ENCODE results near the gene TRMU. TPM values are rescaled to one million over a fixed set of nuclear protein-coding genes. Genes with fewer than 3 reads are reported as not detected.

The TRMU gene
- total RNA-seq, 1 donor from 2014 or later, result 43.5 TPM

DNA sequence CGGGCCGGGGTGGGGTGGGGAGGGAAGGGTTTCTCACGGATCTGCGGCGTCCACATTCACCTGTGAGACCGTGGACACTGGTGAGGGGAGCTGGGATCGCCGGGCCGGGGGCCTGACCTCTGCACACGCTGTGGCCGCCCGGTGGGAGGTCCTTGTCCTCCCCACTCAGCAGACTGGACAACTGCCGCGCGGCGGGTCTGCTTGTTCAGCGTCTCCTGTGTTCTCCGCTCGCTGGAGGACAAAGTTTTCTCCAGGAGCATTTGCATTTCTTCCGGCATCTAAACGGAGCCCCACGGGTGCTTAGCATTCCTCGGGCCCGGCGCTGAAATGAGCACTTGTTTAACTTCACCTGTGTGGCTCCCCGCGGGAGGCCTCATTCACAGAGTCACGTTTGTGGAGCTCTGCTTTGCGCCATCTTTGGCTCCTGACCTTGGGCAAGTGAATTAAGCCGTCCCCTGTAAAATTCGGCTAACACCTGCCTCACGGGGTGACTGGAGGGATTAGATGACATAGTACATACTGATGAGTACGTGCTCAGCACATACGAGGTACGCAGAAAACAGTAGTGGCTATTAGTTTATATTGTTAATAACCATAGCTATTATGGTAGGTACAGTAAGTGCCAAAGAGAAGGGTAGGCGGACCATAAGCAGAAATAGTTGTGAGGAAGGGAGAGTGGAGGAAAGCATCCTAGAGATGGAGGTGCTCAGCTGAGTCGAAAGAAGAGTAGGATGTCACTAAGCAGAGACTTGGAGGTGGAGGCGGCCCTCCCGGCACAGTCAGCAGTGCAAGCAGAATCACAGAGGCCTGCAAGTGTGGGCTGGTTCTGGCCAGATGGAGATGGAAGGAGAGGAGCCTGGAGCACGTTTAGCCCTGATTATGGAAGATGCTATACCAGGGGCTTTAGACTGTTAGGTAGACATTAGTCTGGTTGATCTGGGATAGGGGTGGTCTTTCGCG is 885 bp downstream of the TRMU start:
- no peak for DNase-seq (ENCODE audit: low spot score)

DNA sequence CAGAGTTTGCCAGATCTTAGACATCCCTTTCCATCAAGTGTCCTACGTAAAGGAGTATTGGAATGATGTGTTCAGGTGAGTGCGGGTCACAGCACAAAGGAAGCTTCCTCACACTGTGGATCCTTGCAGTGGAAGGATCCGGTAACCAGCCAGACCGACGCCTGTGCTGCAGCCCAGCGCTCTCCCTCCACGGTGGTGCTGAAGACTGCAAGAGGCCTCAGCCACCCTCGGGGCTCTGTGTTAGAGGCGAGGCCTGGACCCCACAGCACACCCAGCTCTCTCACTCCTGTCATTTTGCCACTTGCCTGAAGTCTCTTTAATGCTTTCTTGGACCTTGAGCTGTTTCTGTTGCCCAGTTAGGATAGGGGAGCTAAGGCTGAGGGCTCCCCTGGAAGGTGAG is 2.4 kb downstream of the TRMU start:
- no peak for DNase-seq (ENCODE audit: low spot score)

DNA sequence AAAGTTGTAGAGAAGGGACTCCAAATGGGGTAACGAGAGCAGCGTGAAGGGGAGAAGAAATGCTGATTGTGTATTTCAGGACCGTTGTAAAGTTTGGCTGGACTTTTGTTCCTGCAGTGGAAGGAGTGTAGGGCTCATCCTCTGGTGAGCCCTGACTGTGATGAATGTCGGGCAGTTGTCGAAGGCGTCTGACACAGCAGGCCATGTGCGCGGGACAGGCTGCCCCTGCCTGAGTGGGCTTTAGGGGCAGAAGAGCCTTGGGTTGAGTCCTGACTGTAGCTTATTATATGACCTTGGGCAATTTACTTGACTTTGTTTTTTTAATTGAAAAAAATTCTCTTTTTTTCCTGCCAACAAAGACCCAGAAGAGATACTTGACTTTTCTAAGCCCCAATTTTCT is 3.1 kb downstream of the TRMU start:
- no peak for DNase-seq (ENCODE audit: low spot score)

DNA sequence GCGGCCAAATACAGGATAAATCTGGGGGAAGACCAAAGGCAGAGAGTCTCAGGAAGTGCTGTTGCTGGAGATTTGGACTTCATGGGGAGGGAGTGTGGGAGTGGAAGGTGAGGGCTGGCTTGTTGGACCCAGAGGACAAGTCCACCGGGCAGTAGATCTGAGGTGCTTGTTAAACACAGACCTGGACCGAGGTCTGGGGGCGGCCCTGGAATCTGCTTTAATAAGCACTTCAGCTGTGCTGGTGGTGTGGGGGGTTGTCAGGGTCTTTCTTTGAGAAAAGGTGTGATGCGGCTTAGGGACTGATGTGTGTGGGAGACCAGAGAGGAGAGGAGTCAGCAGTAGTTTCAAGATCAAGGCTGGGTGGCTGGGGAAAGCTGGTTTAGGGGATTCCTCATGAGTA is 4.4 kb downstream of the TRMU start:
- DNase-seq (ENCODE audit: low spot score), result no peak

DNA sequence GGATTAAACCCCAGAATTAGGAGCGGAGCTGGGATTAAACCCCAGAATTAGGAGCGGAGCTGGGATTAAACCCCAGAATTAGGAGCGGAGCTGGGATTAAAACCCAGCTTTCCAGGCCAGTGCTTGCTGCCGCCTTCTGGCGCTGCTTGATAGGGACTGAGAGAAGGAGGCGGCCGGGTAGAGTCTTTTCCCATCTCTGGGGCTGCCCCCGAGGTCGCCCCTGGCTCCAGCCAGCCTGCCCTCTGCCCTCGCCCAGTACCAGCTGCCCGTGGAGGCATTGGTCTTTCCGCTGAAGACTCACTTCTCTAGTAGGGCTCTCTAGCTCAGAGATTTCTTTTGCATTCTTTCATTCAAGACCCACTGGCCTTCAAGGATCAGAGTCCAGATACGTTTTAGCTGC is 5.2 kb downstream of the TRMU start:
- DNase-seq (ENCODE audit: low spot score), result no peak

DNA sequence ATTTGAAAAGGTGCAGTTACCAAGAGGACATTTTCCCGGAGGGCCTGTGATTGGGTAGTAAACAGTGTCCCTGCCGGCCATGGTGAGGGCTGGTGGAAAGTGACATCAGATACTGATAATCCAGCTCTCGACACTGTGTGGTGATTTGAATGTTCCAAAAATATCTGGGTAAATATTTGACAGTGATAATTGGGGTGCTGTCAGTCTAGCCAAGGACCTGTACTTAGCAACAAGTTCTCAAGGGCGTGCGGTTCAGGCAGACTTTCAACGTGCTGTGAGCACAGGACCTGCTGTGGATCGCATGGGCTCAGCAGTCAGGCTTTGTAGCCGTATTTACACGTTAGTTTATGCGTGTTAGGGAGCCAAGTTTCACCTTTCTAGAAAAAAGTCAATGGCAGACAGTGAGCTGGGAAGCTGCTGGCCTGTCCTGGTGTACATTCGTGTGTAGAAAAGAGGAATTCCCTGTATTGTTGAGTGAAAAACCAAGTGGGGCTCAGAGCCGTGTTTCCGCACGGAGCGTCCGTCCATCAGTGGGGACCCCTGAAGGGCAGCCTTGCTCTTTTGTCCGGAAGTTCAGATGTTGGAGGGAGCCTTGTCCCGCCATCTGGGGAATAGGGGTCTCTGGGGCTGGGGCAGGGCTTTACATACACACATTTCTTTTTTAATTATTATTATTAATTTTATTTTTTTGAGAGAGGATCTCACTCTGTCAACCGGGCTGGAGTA is 11.3 kb downstream of the TRMU start:
- DNase-seq (ENCODE audit: low spot score), result no peak

DNA sequence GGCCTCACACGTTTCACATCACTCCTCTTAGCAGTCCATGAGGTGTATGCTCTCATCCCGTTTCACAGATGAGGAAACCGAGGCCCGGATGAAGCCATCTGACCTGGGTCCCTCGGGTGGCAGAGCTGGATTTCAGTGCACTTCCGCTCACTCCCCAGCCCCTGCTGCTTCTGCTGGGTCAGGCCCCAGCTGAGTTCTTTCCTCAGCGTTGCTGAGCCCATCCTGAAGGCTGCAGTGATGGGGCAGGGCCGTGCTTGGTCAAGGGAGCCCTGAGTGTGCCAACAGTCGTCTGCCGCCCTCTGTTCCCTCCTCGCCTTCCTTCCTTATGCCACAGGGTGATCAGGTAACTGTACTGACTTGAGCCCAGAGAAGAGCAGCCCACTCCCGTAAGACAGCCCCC is 12.1 kb downstream of the TRMU start:
- DNase-seq (ENCODE audit: low spot score), result no peak

DNA sequence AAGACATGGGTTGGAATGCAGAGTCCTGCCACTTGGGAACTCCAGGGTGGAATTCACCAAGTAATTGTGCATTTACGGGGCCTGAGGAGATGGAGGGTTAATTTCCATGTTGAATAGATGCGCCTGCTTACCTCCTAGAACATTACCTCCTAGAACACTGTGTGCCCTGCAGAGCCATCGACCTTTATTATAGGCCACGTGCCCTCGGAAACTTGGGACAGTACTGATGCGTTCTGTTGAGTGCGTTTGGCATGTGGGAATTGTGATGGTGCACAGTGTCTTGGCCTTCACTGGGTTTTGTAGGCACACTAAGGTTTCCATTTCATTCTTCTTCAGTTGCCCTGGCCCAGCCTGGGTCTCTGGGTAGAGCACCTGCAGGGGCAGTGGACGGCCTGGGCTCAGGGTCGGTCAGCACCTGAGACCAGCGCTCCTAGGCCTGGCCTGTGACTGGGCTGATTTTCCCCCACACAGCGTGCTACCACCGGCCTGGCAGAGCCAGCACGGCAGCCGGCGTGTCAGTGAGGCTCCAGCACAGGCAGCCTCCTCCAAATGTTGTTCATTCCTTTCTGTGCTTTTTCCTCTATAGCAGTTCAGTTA is 12.7 kb downstream of the TRMU start:
- DNase-seq (ENCODE audit: low spot score), result no peak

DNA sequence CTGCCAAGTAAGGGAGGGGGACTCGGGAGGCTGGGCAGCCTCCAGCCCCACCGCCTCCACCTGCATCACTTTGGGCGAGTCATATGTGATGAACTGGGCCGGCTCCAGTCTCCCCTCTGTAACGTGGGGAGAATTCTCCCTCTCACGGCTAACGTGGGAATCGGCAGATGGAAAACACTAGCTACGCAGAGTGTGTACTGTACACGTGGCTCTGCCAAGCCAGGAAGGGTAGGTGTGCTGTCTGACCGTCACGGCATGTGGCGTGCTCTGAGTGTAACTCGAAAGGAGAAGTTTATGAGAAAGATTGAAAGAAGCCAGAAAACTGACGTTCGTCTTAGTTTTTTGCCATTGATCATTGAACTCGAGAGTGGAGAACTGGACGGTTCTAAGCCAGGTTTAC is 13.7 kb downstream of the TRMU start:
- DNase-seq (ENCODE audit: low spot score), result no peak

DNA sequence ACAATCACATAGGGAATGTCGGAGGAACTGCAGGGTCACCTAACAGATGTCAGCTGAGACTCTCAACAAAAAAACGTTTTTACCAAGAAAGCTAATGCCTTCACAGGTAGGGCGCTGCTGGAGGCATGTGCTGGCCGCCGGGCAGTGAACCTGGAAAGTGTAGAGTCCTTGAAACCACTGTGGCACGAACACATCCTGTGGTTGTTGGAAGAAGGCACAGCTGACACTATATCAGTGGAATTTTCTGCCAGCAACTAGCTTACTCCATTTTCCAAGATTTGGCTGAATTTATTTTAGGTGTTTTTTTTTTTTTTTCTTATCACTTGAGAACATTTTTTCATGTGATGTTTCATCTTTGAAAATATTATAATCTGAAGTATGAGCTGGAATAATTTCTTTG is 14.2 kb downstream of the TRMU start:
- DNase-seq (ENCODE audit: low spot score), result no peak

DNA sequence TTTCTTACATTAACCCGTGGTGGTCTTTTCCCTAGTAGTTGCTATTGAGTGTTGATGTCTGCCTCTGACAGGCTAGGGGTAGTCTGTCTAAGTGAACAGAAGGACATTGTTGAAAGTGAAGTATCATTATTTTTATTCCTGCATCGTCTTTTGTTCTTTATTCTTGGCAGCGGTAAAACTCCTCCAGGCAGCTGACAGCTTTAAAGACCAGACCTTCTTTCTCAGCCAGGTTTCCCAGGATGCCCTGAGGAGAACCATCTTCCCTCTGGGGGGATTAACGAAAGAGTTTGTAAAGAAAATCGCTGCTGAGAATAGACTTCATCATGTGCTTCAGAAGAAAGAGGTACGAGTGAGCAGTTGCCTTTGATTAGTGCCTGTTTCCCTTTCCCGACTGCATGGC is 14.6 kb downstream of the TRMU start:
- DNase-seq (ENCODE audit: low spot score), result no peak

DNA sequence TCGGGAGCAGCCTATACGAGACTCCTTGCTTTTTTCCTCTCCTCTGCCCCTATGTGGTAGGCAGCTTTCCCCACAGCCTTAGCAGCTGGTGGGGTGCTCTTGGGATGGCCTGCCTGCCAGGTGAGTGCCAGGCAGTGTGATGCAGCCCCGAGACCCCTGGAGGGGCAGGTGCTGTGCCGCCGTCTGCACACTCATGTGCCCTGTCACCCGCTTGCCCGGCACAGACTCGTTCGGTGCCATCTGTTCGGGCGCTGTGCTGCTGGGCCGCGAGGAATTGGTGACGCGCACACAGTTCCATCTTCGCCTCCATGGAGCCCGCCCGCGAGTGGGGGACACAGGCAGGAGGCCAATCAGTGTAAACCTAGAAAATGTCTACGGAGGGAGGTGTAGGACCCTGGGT is 15.1 kb downstream of the TRMU start:
- no peak for DNase-seq (ENCODE audit: low spot score)

DNA sequence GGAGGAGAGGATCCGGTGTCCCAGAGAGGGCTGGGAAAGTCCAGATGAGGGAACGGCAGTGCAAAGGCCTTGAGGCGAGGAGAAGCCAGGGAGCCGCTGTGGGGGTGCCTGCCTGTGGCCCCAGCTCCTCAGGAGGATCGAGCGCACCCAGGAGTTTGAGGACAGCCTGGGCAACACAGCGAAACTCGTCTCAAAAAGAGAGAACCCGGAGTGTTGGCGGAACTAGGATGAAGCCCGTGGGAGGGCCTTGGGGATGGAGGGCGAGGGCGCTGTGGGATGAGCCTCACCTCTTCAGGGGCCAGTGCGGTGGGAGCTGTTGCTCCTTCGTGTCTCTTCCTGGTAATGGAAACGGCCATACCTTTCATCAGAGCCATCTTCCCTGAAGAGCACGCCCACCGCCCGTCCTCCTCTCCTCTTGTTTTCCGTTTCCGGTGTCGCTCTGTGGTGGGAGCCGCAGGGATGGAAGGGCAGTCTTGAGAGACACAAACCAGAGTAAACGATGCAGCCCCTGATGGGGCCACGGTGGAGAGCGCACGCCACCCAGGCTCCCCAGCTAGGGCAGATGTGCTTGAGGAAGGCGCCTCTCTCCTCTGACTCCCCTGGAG is 15.7 kb downstream of the TRMU start:
- DNase-seq (ENCODE audit: low spot score), result no peak

DNA sequence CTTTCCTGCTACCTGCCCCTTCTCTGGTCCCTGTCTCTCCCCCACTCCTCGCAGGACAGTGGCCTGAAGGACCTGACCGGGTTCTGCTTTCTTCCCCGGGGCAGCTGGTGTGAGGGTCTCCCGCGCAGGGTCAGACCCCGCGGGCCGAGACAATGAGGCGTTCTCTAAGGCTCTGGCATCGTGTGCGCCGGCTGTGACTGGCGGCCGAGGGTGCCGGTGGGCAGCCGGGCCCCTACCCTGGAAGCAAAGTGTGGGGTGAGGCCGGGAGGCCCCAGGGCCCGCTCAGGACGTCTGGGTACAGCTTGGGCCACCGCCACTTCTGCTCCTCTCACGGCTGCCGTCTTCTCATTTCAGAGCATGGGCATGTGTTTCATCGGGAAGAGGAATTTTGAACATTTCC is 16.3 kb downstream of the TRMU start:
- DNase-seq (ENCODE audit: low spot score), result no peak

DNA sequence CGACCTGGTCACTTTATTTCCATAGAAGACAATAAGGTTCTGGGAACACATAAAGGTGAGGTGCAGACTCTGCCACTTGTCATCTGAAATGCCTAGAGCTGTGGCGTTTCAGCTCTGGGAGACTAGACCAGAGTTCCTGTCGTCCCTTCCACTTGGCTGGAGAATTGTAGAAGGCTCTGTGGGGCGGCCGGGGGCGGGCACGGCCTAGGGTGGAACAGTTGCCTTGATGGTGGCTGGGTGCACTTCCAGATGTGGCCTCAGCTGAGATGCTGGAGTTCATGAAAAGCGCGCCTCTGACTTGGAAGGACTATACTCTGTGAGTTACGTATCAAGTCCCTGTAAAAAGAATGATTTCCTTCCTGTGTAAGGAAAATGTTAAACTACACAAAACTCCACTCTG is 16.8 kb downstream of the TRMU start:
- no peak for DNase-seq (ENCODE audit: low spot score)

DNA sequence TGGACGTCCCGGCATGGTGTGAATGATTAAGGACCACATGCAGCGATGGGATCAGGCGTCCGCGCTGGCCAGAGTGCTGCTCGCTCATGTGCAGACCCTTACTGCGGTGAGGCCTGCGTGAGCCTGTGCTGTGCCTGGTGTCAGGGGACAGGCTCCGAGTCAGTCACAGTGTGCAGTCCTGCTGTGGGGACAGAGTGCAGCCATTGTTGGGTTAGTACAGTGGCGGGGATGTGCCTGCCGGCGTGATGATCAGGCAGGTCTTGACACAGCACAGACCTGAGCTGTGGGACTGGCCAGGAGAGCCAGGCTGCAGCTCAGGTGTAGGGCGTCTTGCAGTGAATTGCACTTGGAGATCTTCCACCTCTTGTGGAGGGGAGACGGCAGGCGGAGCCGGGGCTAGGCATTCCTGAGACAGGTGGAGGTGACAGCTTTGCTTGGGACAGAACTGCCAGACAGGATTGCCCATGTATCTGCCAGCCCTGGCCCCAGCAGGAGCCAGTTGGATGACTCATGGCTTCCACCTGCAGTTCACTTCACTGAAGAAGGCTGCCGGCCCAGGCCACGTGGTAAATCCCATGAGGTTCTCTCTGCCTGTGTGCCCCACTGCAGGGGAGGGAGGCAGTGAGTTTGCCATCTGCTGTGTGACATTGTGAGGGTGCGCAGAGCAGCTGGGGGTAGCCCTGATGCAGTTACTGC is 17.3 kb downstream of the TRMU start:
- no peak for DNase-seq (ENCODE audit: low spot score)

DNA sequence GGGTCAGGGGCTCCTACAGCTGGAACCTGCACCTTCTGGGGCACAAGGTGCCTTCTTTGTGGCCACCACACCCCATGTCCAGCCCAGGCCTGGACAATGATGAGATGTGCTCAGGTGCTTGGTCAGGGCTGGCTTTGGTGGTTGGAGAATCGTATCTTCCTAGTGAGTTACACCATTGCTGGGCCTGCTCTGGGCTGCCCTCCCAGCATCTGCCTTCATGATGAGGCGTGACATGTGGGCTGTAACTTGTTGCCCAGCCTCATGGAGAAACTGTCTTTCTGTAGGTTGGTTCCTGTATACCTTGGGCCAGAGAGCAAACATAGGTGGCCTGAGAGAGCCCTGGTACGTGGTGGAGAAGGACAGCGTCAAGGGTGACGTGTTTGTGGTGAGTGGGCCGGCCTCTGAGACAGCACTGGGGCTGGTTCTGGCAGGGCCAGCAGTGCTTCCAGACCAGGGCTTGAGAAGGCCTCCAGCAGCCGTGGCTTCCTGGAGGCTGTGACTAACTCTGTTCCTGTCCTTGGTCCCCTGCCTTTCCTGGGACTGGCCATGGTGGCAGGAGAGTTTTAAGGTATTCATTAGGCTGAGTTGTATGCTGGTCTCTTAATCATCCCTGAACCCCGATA is 18.1 kb downstream of the TRMU start:
- DNase-seq (ENCODE audit: low spot score), result no peak

DNA sequence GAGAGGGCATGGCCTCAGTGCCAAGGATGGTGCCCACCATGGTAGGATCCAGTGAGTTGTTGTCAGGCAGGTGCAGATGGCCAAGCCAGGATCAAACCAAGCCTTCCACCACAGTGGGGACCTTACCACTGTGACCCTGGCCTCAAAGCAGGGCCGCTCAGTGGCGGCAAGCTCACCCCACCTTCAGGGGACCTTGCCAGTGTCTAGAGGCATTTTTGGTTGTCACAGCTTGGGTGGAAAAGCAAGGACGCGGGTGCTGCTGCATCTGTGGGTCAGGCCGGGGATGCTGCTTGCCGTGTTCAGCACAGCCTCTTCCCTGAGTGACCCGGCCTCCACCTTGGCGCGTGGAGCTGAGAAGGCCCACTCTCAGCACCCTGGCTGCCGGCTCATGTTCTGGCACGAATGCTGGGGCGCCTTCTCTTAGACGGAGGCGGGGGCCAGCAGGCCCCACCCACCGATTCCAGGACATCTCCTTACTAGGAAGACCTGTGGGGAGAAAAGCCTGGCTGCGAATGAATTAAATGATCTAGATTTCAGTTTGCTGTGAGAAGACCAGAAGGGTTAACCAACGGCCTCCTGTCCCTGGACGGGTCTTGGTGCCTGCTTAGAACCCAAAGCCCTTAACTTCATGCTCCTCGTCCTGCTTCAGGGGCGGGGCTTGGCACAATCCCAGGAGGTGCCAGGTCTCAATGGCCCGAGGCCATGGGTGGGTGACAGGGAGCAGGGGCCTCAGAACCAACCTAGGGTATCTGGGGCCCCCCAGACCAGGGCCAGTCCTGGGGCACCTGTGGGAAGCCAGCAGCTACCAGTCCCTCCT is 18.9 kb downstream of the TRMU start:
- no peak for DNase-seq (ENCODE audit: low spot score)

DNA sequence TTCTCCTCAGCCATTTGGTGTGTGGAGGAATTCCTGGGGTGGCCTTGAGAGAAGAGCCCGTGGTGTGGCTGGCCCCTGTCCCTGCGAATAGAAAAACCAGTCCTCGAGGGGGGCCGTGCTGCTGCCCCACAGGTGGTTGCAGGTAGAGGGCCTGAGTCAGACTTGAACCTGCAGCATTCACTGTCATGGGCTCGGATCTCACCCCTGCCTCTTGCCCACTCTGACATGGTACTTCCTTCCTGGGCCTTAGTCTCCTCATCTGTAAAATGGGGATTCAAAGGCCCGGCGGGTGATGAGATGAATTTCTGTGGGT is 19.4 kb downstream of the TRMU start:
- DNase-seq (ENCODE audit: low spot score), result no peak

DNA sequence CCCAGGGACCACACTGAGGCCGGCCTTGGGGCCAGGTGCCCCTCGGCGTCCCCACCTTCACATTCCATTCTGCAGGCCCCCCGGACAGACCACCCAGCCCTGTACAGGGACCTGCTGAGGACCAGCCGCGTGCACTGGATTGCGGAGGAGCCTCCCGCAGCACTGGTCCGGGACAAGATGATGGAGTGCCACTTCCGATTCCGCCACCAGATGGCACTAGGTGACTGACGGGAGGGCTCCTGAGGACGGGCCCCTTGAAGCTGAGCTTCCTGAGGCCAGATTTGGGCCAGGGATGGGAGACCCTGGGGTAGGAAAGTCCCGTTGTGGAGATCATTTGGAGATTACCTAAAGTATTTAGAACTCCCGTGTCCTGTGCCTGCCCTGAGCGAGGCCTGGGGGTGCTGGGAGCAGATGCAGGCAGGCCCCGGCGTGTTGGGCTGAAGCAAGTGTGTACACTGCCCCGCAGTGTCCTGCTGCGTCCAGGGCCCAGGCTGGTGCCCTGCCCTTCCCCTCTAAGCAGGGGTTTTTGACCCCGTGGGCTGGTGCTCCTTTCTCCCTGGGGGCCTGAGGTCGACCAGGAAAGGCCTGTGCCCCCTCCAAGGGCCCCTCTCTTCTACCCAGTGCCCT is 20.0 kb downstream of the TRMU start:
- peak; percentile 55 for DNase-seq (ENCODE audit: low spot score)
